Neuronal stem cell (in vitro differentiated cells): ENCODE measurements around the gene COG5.

ENCODE experiments used
- DNase-seq: peaks from one replicate; pipeline ENCODE4 v3.0.0-alpha.2; 2013; ENCODE audit warnings: low spot score
- H2AFZ ChIP-seq: one replicate; pipeline ENCODE4 v1.6.1; 2013; ENCODE audit warnings: mild to moderate bottlenecking, low read length, inconsistent platforms
- H2AK5ac ChIP-seq: 2 replicates; pipeline ENCODE4 v1.6.1; 2013; ENCODE audit warnings: low read depth, mild to moderate bottlenecking, inconsistent platforms, low read length, moderate library complexity, mixed read lengths
- H2BK120ac ChIP-seq: 2 replicates; pipeline ENCODE4 v1.6.1; 2013; ENCODE audit warnings: low read depth, mild to moderate bottlenecking, inconsistent platforms, low read length, moderate library complexity, mixed read lengths
- H2BK12ac ChIP-seq: one replicate; pipeline ENCODE4 v1.6.1; 2013; ENCODE audit warnings: low read length, inconsistent platforms
- H2BK15ac ChIP-seq: 2 replicates; pipeline ENCODE4 v1.6.1; 2013; ENCODE audit warnings: mild to moderate bottlenecking, low read length, inconsistent platforms, mixed read lengths
- H2BK5ac ChIP-seq: one replicate; pipeline ENCODE4 v1.6.1; 2013; ENCODE audit warnings: inconsistent platforms, mild to moderate bottlenecking, low read length, moderate library complexity
- H3K14ac ChIP-seq: one replicate; pipeline ENCODE4 v1.6.1; 2013; ENCODE audit warnings: low read length, inconsistent platforms
- H3K18ac ChIP-seq: 2 replicates; pipeline ENCODE4 v1.6.1; 2013; ENCODE audit warnings: low read length, inconsistent platforms
- H3K23ac ChIP-seq: 2 replicates; pipeline ENCODE4 v1.6.1; 2013; ENCODE audit warnings: low read depth, mild to moderate bottlenecking, mixed read lengths, low read length, inconsistent platforms; ENCODE audit not compliant: poor library complexity
- H3K27ac ChIP-seq: replicated peaks from 3 replicates; pipeline ENCODE4 v1.5.1; 2013; ENCODE audit warnings: low read length, inconsistent platforms
- H3K27me3 ChIP-seq, 3 experiments: 2 replicates each; pipeline ENCODE4 v1.6.1; 2013; ENCODE audit warnings: low read length in 3 of 3, mild to moderate bottlenecking in 2 of 3, inconsistent platforms in 1 of 3, low read depth in 1 of 3, mixed read lengths in 1 of 3, moderate library complexity in 1 of 3; ENCODE audit not compliant: control insufficient read depth in 3 of 3, insufficient read depth in 3 of 3
- H3K36me3 ChIP-seq, 2 donors: replicated peaks in 1 of 2; 2 replicates each; pipeline ENCODE4 v1.6.1; 2013; ENCODE audit warnings: low read length in 2 of 2; ENCODE audit not compliant: control insufficient read depth in 2 of 2, insufficient read depth in 2 of 2
- H3K4ac ChIP-seq: 2 replicates; pipeline ENCODE4 v1.6.1; 2013; ENCODE audit warnings: inconsistent platforms, mild to moderate bottlenecking, low read length, moderate library complexity
- H3K4me1 ChIP-seq, 2 donors: 1 replicate in 1 of 2; 2 replicates in 1 of 2; pipeline ENCODE4 v1.6.1; 2013; ENCODE audit warnings: low read length in 2 of 2, low read depth in 1 of 2; ENCODE audit not compliant: control insufficient read depth in 2 of 2, insufficient read depth in 1 of 2
- H3K4me2 ChIP-seq: one replicate; pipeline ENCODE4 v1.6.1; 2013; ENCODE audit warnings: mild to moderate bottlenecking, low read length, inconsistent platforms; ENCODE audit not compliant: insufficient read depth, poor library complexity, severe bottlenecking
- H3K4me3 ChIP-seq, 2 donors: 2 replicates each; pipeline ENCODE4 v1.5.1; 2013; ENCODE audit warnings: low read length in 2 of 2, mild to moderate bottlenecking in 2 of 2, inconsistent platforms in 1 of 2, moderate library complexity in 1 of 2
- H3K79me1 ChIP-seq: one replicate; pipeline ENCODE4 v1.6.1; 2013; ENCODE audit warnings: low read depth, mild to moderate bottlenecking, inconsistent platforms, low read length, moderate library complexity
- H3K9ac ChIP-seq: one replicate; pipeline ENCODE4 v1.6.1; 2013; ENCODE audit warnings: mild to moderate bottlenecking, low read depth, low read length, inconsistent platforms; ENCODE audit not compliant: poor library complexity
- H3K9me3 ChIP-seq, 2 donors: replicated peaks in 1 of 2; 2 replicates each; pipeline versions ENCODE3 to v1.6.1; 2013; ENCODE audit warnings: low read length in 2 of 2, mild to moderate bottlenecking in 2 of 2, inconsistent platforms in 1 of 2, low read depth in 1 of 2, mixed read lengths in 1 of 2, moderate library complexity in 1 of 2; ENCODE audit not compliant: control insufficient read depth in 2 of 2, insufficient read depth in 1 of 2
- H4K8ac ChIP-seq: one replicate; pipeline ENCODE4 v1.6.1; 2013; ENCODE audit warnings: low read depth, mild to moderate bottlenecking, inconsistent platforms, low read length, moderate library complexity
- H4K91ac ChIP-seq: one replicate; pipeline ENCODE4 v1.6.1; 2013; ENCODE audit warnings: low read length, low read depth, mild to moderate bottlenecking, inconsistent platforms; ENCODE audit not compliant: poor library complexity
- WGBS, 2 donors: extraction: QIAGEN DNeasy Blood & Tissue Kit; methylation state at CpG; one replicate each; pipeline ENCODE4 v1.1.7; 2013; ENCODE audit warnings: missing lambda C conversion rate in 2 of 2, mixed read lengths in 1 of 2; ENCODE audit not compliant: insufficient read length in 2 of 2, insufficient replicate concordance in 1 of 2; ENCODE audit errors: extremely low coverage in 2 of 2; 5-methylcytosine and 5-hydroxymethylcytosine counted together

COG5 gene

DNA sequence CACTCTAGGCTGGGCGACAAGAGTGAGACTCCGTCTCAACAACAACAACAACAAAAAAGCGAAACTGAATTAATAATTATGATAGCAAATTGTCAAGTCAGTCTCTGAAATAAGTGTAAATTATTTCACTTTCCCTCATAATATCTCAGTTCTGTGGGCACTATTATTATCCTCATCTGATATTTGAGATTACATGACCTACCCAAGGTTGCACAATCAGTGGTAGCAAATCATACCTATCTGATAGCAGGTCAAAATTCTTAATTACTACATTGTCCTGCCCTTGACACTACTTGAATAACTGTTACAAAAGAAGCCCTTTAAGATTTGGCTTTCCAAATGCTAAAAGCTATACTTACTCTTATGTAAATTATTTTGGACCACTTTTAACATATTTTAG is 209.1 kb downstream of the COG5 start:
- Histone ChIP-seq H3K27ac (no peak overlapping the region), H3K4ac (no peak overlapping the region), H3K79me1 (no peaks in the 10 kb centered on the region), H3K4me2 (no peak overlapping the region), H3K4me3 (no peak overlapping the region), H3K9me3 (peaks cover 5 to 7% of the 10 kb centered on the region in 2 donors), H2BK120ac (no peak overlapping the region), H3K23ac (no peak overlapping the region), H3K4me1 (no peaks in the 10 kb centered on the region), H3K36me3 (peaks cover 4 to 9% of the 10 kb centered on the region in 2 donors), H2BK12ac (no peak overlapping the region), H2BK15ac (no peak overlapping the region), H2AFZ (no peak overlapping the region), H3K9ac (no peak overlapping the region), H3K14ac (no peak overlapping the region), H4K91ac (no peak overlapping the region), H4K8ac (no peak overlapping the region), H2BK5ac (no peak overlapping the region), H3K27me3 (no peaks in the 10 kb centered on the region), H3K18ac (no peak overlapping the region), H2AK5ac (no peak overlapping the region)
- WGBS, 2 donors = no CpG with 5 or more reads among the region's 3 CpGs
- DNase-seq = no peak

DNA sequence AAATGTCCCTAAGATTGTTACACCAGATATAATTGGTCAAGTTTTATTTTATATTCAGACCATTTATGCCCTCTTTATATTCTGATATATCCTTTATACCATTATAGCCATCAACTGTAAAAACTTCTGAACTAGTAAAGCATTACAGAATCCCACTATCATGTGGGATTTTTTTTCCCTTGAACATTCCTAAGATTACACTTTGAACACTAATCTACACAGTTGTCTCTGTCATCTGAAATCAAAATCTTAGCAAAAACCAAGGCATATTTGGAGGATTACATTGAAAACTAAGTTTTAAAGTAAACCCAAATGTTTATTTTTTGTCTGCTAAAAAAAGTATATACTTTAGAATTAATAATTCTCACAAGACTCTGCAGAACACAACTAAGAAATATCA is 210.0 kb downstream of the COG5 start:
- Histone ChIP-seq H3K18ac (no peak overlapping the region), H3K23ac (no peak overlapping the region), H2BK12ac (no peak overlapping the region), H3K9ac (no peak overlapping the region), H3K4me3 (no peak overlapping the region), H3K14ac (no peak overlapping the region), H2BK120ac (no peak overlapping the region), H3K27me3 (no peaks in the 10 kb centered on the region), H3K4me1 (no peaks in the 10 kb centered on the region), H2BK15ac (no peak overlapping the region), H3K9me3 (no peaks in the 10 kb centered on the region), H3K4ac (no peak overlapping the region), H3K27ac (no peak overlapping the region), H2BK5ac (no peak overlapping the region), H3K36me3 (no peaks in the 10 kb centered on the region), H3K4me2 (no peak overlapping the region), H2AK5ac (no peak overlapping the region), H4K91ac (no peak overlapping the region), H3K79me1 (no peaks in the 10 kb centered on the region), H4K8ac (no peak overlapping the region), H2AFZ (no peak overlapping the region)
- DNase-seq = no peak

DNA sequence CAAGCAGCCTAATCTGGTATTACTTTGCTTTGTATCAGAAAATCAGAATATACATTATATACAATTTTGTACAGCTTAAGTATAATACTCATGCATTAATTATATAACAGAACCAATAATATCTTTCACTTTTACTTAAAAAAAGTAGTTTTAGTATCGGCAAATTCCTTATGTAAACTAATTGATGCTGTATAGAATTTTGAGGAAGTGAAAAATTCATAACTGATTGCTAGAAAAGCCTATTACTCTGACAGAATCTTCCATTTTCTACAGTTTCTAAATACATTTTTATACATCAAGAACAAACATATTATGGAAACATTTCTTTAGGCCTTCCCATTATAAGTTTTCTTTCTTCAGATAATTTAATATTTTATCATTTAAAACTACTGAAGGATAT is 217.8 kb downstream of the COG5 start:
- Histone ChIP-seq H4K91ac (no peak overlapping the region), H3K27ac (no peak overlapping the region), H3K4ac (no peak overlapping the region), H3K4me3 (no peak overlapping the region), H3K4me1 (no peaks in the 10 kb centered on the region), H4K8ac (no peak overlapping the region), H3K9ac (no peak overlapping the region), H2AK5ac (no peak overlapping the region), H3K14ac (no peak overlapping the region), H2BK12ac (no peak overlapping the region), H3K23ac (no peak overlapping the region), H2BK15ac (no peak overlapping the region), H2BK120ac (no peak overlapping the region), H3K18ac (no peak overlapping the region), H3K27me3 (no peaks in the 10 kb centered on the region), H2AFZ (no peak overlapping the region), H3K36me3 (no peaks in the 10 kb centered on the region), H3K9me3 (peaks cover 0 to 8% of the 10 kb centered on the region in 2 donors), H3K4me2 (no peak overlapping the region), H2BK5ac (no peak overlapping the region), H3K79me1 (no peaks in the 10 kb centered on the region)
- no peak for DNase-seq
- WGBS, 2 donors = no CpG with 5 or more reads among the region's 1 CpG

DNA sequence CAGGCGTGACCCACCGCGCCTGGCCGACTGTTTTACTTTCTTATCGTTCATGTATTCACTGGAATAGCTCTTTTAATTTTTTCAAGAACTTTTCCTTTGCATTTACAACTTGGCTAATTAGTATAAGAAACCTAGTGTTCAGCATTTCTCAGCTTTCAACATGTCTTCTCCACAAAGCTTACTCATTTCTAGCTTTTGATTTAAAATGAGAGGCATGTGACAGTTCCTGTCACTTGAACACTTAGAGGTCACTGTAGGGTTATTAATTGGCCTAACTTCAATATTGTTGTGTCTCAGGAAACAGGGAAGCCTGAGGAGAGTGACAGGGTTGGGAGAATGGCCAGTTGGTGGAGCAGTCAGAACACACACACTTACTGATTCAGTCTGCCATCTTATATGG is 218.9 kb downstream of the COG5 start:
- no peak overlapping the region for H3K23ac ChIP-seq
- H3K36me3 ChIP-seq = no peaks in the 10 kb centered on the region
- no peaks in the 10 kb centered on the region for H3K27me3 ChIP-seq
- H3K79me1 ChIP-seq = no peaks in the 10 kb centered on the region
- no peak overlapping the region for H2BK5ac ChIP-seq
- no peak overlapping the region for H3K14ac ChIP-seq
- peaks cover 0 to 8% of the 10 kb centered on the region in 2 donors for H3K9me3 ChIP-seq
- no peaks in the 10 kb centered on the region for H3K4me1 ChIP-seq
- no peak overlapping the region for H2AFZ ChIP-seq
- H2BK15ac ChIP-seq = no peak overlapping the region
- no peak overlapping the region for H3K18ac ChIP-seq
- H2BK120ac ChIP-seq = no peak overlapping the region
- H2BK12ac ChIP-seq = no peak overlapping the region
- no peak overlapping the region for H4K8ac ChIP-seq
- no peak overlapping the region for H3K4ac ChIP-seq
- H4K91ac ChIP-seq = no peak overlapping the region
- H3K4me2 ChIP-seq = no peak overlapping the region
- H3K4me3 ChIP-seq = no peak overlapping the region
- no peak for DNase-seq
- WGBS, 2 donors = no CpG with 5 or more reads among the region's 5 CpGs
- H2AK5ac ChIP-seq = no peak overlapping the region
- no peak overlapping the region for H3K9ac ChIP-seq
- H3K27ac ChIP-seq = no peak overlapping the region
